ENCODE data around the gene RBBP6.
A peak's percentile ranks its signal among the peaks of the same experiment; 100 is the strongest.

The RBBP6 gene

GRCh38 chr16:24522751-24523150 is 16.6 kb upstream of the RBBP6 start:
- DNase-seq (ENCODE audit: low read depth in 1 of 2, low spot score in 1 of 2) = no peak
- Histone ChIP-seq H3K27me3 (ENCODE audit: insufficient read depth, poor library complexity, severe bottlenecking) (no peaks in the 10 kb centered on the region), H3K4me3 (replicated peaks; ENCODE audit: insufficient read depth, low read length) (no peak overlapping the region), H3K27ac (replicated peaks) (no peak overlapping the region)
- TF ChIP-seq CTCF (IDR thresholded peaks at IDR 0.05; ENCODE audit: insufficient read depth, low read length) = no peak
- no peak for TF ChIP-seq POLR2AphosphoS5 (IDR thresholded peaks at IDR 0.05; ENCODE audit: low read depth)
- TF ChIP-seq REST (IDR thresholded peaks at IDR 0.05; ENCODE audit: insufficient replicate concordance, low read depth) = no peak
- no peak for TF ChIP-seq GABPA (IDR thresholded peaks at IDR 0.05; ENCODE audit: low read depth)
- TF ChIP-seq SPI1 (IDR thresholded peaks at IDR 0.05; ENCODE audit: borderline replicate concordance, low read depth) = no peak

- no peak for DNase-seq (ENCODE audit: low read depth in 1 of 2, low spot score in 1 of 2)
- H3K27me3 ChIP-seq (ENCODE audit: insufficient read depth, poor library complexity, severe bottlenecking) = no peaks in the 10 kb centered on the region
- no peak overlapping the region for H3K4me3 ChIP-seq (replicated peaks; ENCODE audit: insufficient read depth, low read length)
- no peak overlapping the region for H3K27ac ChIP-seq (replicated peaks)
- TF ChIP-seq POLR2AphosphoS5 (IDR thresholded peaks at IDR 0.05; ENCODE audit: low read depth) = no peak
- no peak for TF ChIP-seq SPI1 (IDR thresholded peaks at IDR 0.05; ENCODE audit: borderline replicate concordance, low read depth)
- no peak for TF ChIP-seq REST (IDR thresholded peaks at IDR 0.05; ENCODE audit: insufficient replicate concordance, low read depth)
- no peak for TF ChIP-seq CTCF (IDR thresholded peaks at IDR 0.05; ENCODE audit: insufficient read depth, low read length)
- TF ChIP-seq GABPA (IDR thresholded peaks at IDR 0.05; ENCODE audit: low read depth) = no peak
These were observed 15.8 kb upstream of the RBBP6 start for GRCh38 chr16:24523569-24523968.

GRCh38 chr16:24524855-24525677 is 14.3 kb upstream of the RBBP6 start:
- DNase-seq (ENCODE audit: low read depth in 1 of 2, low spot score in 1 of 2) = no peak
- no peak overlapping the region for H3K4me3 ChIP-seq (replicated peaks; ENCODE audit: insufficient read depth, low read length)
- no peaks in the 10 kb centered on the region for H3K27me3 ChIP-seq (ENCODE audit: insufficient read depth, poor library complexity, severe bottlenecking)
- H3K27ac ChIP-seq (replicated peaks) = no peak overlapping the region
- peak; percentile 39; the same call in 1 of the 2 replicates for TF ChIP-seq SPI1 (IDR thresholded peaks at IDR 0.05; ENCODE audit: borderline replicate concordance, low read depth)
- TF ChIP-seq CTCF (IDR thresholded peaks at IDR 0.05; ENCODE audit: insufficient read depth, low read length) = no peak

All from HL-60 (cell line).